GM23338 (cell line): ENCODE data around the gene PHF1. TPM values are rescaled to one million over a fixed set of nuclear protein-coding genes. Genes with fewer than 3 reads are reported as not detected.

Source experiments
- ATAC-seq: fragments of 200-7000 bp; cut with Tn5 transposase; 3 replicates; pipeline ENCODE4 v1.9.1; 2020
- DNase-seq: peaks from one replicate; pipeline ENCODE4 v3.0.0-alpha.2; 2015; ENCODE audit warnings: low spot score
- H2AFZ ChIP-seq: fragments of 200-600 bp; sonication (generic); 2 replicates; pipeline ENCODE4 v1.8.0; 2016; ENCODE audit warnings: antibody characterized with exemption, mild to moderate bottlenecking, moderate library complexity
- H3F3A ChIP-seq: fragments of 200-600 bp; sonication (generic); replicated peaks from 2 replicates; pipeline ENCODE4 v1.8.0; 2017; ENCODE audit warnings: antibody characterized with exemption, mixed run types, low read depth
- H3K27ac ChIP-seq: fragments of 200-600 bp; sonication (generic); 2 replicates; pipeline ENCODE4 v1.6.1; 2016; ENCODE audit warnings: low read depth
- H3K27me3 ChIP-seq: fragments of 200-600 bp; sonication (generic); 2 replicates; pipeline ENCODE4 v1.8.0; 2016; ENCODE audit warnings: mild to moderate bottlenecking, mixed run types, moderate library complexity; ENCODE audit not compliant: insufficient read depth
- H3K36me3 ChIP-seq: fragments of 200-600 bp; sonication (generic); 2 replicates; pipeline ENCODE4 v1.8.0; 2016; ENCODE audit warnings: mild to moderate bottlenecking; ENCODE audit not compliant: insufficient read depth
- H3K4me1 ChIP-seq: fragments of 200-600 bp; sonication (generic); 2 replicates; pipeline ENCODE4 v1.8.0; 2016; ENCODE audit warnings: mild to moderate bottlenecking, moderate library complexity; ENCODE audit not compliant: insufficient read depth
- H3K4me2 ChIP-seq: fragments of 200-600 bp; sonication (generic); 2 replicates; pipeline ENCODE4 v1.7.1; 2017; ENCODE audit warnings: mixed run types
- H3K4me3 ChIP-seq: fragments of 200-600 bp; sonication (generic); 2 replicates; pipeline ENCODE4 v1.6.1; 2016; ENCODE audit warnings: mixed run types
- H3K79me2 ChIP-seq: fragments of 200-600 bp; sonication (generic); replicated peaks from 2 replicates; pipeline ENCODE4 v1.8.0; 2017; ENCODE audit warnings: mild to moderate bottlenecking; ENCODE audit not compliant: insufficient read depth
- H3K9me2 ChIP-seq: fragments of 200-600 bp; sonication (generic); 2 replicates; pipeline ENCODE4 v1.8.0; 2017; ENCODE audit not compliant: insufficient read depth
- H4K20me1 ChIP-seq: fragments of 200-600 bp; sonication (generic); replicated peaks from 2 replicates; pipeline ENCODE4 v1.8.0; 2017; ENCODE audit warnings: mild to moderate bottlenecking; ENCODE audit not compliant: insufficient read depth
- H3K27ac Mint-ChIP-seq: 2 replicates; pipeline ENCODE4 v1.8.0; 2020; ENCODE audit warnings: inconsistent platforms, mild to moderate bottlenecking, moderate library complexity, mixed read lengths
- H3K27me3 Mint-ChIP-seq: 3 replicates; pipeline ENCODE4 v1.8.0; 2022; ENCODE audit warnings: low read depth, mild to moderate bottlenecking, moderate library complexity, mixed read lengths, inconsistent platforms; ENCODE audit not compliant: insufficient read depth, poor library complexity
- H3K36me3 Mint-ChIP-seq: 3 replicates; pipeline ENCODE4 v1.8.0; 2021; ENCODE audit warnings: low read depth, mild to moderate bottlenecking, inconsistent platforms, moderate library complexity, mixed read lengths
- H3K4me1 Mint-ChIP-seq: 3 replicates; pipeline ENCODE4 v1.8.0; 2020; ENCODE audit warnings: mild to moderate bottlenecking, inconsistent platforms, mixed read lengths
- H3K4me3 Mint-ChIP-seq: 3 replicates; pipeline ENCODE4 v1.8.0; 2021; ENCODE audit warnings: moderate library complexity, mild to moderate bottlenecking, inconsistent platforms, mixed read lengths
- H3K9me3 Mint-ChIP-seq: 3 replicates; pipeline ENCODE4 v1.8.0; 2020; ENCODE audit warnings: moderate library complexity, mild to moderate bottlenecking, inconsistent platforms, mixed read lengths
- CREB1 ChIP-seq: fragments of 250-450 bp; sonication (Bioruptor Pico); IDR thresholded peaks from 2 replicates; pipeline ENCODE4 v1.5.0; 2020; ENCODE audit warnings: low read depth, mild to moderate bottlenecking, moderate library complexity
- CTCF ChIP-seq, 2 experiments: fragments of 200-600 bp in 1 of 2; sonication (generic) in 1 of 2; conservative IDR thresholded peaks; 2 replicates each; pipeline versions ENCODE4 v1.5.1 to v1.6.1; 2016 to 2017; ENCODE audit warnings: antibody characterized with exemption in 2 of 2, low read depth in 2 of 2, mild to moderate bottlenecking in 2 of 2, moderate library complexity in 1 of 2
- ETS1 ChIP-seq: IDR thresholded peaks from 2 replicates; pipeline ENCODE4 v1.6.1; 2016; ENCODE audit warnings: antibody characterized with exemption
- EZH2 ChIP-seq: fragments of 200-600 bp; sonication (generic); IDR thresholded peaks from one replicate; pipeline ENCODE4 v1.8.0; 2017; ENCODE audit warnings: antibody characterized with exemption, mild to moderate bottlenecking, low read depth; ENCODE audit not compliant: unreplicated experiment
- EZH2phosphoT487 ChIP-seq: fragments of 200-600 bp; sonication (generic); IDR thresholded peaks from one replicate; pipeline ENCODE4 v1.8.1; 2018; ENCODE audit warnings: antibody characterized with exemption; ENCODE audit not compliant: unreplicated experiment
- JUNB ChIP-seq: IDR thresholded peaks from one replicate; pipeline ENCODE4 v1.6.1; 2016; ENCODE audit warnings: antibody characterized with exemption; ENCODE audit not compliant: unreplicated experiment
- NANOG ChIP-seq: IDR thresholded peaks from 2 replicates; pipeline ENCODE4 v1.6.1; 2016; ENCODE audit warnings: antibody characterized with exemption, borderline replicate concordance
- POLR2AphosphoS5 ChIP-seq: IDR thresholded peaks from 2 replicates; pipeline ENCODE4 v1.6.1; 2016; ENCODE audit warnings: antibody characterized with exemption, low read depth
- REST ChIP-seq: IDR thresholded peaks from one replicate; pipeline ENCODE4 v1.6.1; 2018; ENCODE audit warnings: antibody characterized with exemption; ENCODE audit not compliant: unreplicated experiment
- STAT1 ChIP-seq: IDR thresholded peaks from one replicate; pipeline ENCODE4 v1.6.1; 2016; ENCODE audit warnings: antibody characterized with exemption; ENCODE audit not compliant: unreplicated experiment
- ZNF114 ChIP-seq: fragments of 250-450 bp; sonication (Bioruptor Pico); IDR thresholded peaks from 2 replicates; pipeline ENCODE4 v1.5.0; 2020; ENCODE audit warnings: mild to moderate bottlenecking, moderate library complexity
- ZNF331 ChIP-seq: fragments of 250-450 bp; sonication (Bioruptor Pico); IDR thresholded peaks from 2 replicates; pipeline ENCODE4 v1.5.0; 2020; ENCODE audit warnings: low read depth, mild to moderate bottlenecking, moderate library complexity
- ZNF462 ChIP-seq: fragments of 250-450 bp; sonication (Bioruptor Pico); IDR thresholded peaks from 2 replicates; pipeline ENCODE4 v1.5.0; 2020; ENCODE audit warnings: mild to moderate bottlenecking, moderate library complexity
- polyA plus RNA-seq: library from polyadenylated mRNA; unstranded; fragments of >200 nt; fragmentation: Nextera tagmentation; extraction: Ambion mirVana; gene quantifications from 2 replicates; pipeline ENCODE4 v1.2.1, GENCODE V29; 2016
- total RNA-seq: library from RNA; depleted of rRNA; stranded (reverse); fragments of >200 nt; shearing (Covaris generic); gene quantifications from 2 replicates; pipeline ENCODE4 v1.2.3, GENCODE V29; 2014

PHF1 gene
- total and polyA plus RNA-seq, 2 experiments from 2014 or later: 29.4 to 46.7 TPM

- H3K4me1 ChIP-seq: peaks cover 5% of the 10 kb centered on the region; the same call in 1 of the 2 replicates
- H3K36me3 Mint-ChIP-seq: peaks cover 69% of the 10 kb centered on the region
- no peaks in the 10 kb centered on the region for H3K27me3 ChIP-seq
- no peak overlapping the region for H3K27ac ChIP-seq
- peaks cover 11% of the 10 kb centered on the region for H3F3A ChIP-seq
- no peak for DNase-seq
- no peak overlapping the region for H3K4me2 ChIP-seq
- 0 out of 2 replicates have a peak, but pooled peaks cover 4% of the 10 kb centered on the region for H3K79me2 ChIP-seq
- no peak for TF ChIP-seq ETS1
- no peak for TF ChIP-seq EZH2phosphoT487
- TF ChIP-seq NANOG: no peak
- TF ChIP-seq CTCF (conservative IDR thresholded peaks at IDR 0.05; ENCODE audit: low read depth in 2 of 2): no peak
- no peak for TF ChIP-seq POLR2AphosphoS5
- TF ChIP-seq STAT1: no peak
- TF ChIP-seq EZH2: no peak
- no peak for TF ChIP-seq REST
- TF ChIP-seq ZNF331 (CRISPR knock-in tag): no peak
- no peak for TF ChIP-seq ZNF462 (CRISPR knock-in tag)
- no peak for TF ChIP-seq ZNF114
- no peak for TF ChIP-seq CREB1 (CRISPR knock-in tag)
- TF ChIP-seq JUNB: no peak
- ATAC-seq: no peak
- peaks cover 52% of the 10 kb centered on the region for H3K36me3 ChIP-seq
- peaks cover 4% of the 10 kb centered on the region; the same call in 1 of the 2 replicates for H4K20me1 ChIP-seq
- H3K4me3 Mint-ChIP-seq: no peak overlapping the region
- H3K27ac Mint-ChIP-seq: no peak overlapping the region
- no peak overlapping the region for H3K4me3 ChIP-seq
- no peaks in the 10 kb centered on the region for H3K9me3 Mint-ChIP-seq
- no peaks in the 10 kb centered on the region for H3K9me2 ChIP-seq
- peaks cover 13% of the 10 kb centered on the region for H3K4me1 Mint-ChIP-seq
- H3K27me3 Mint-ChIP-seq: peaks cover 7% of the 10 kb centered on the region
- H2AFZ ChIP-seq: no peak overlapping the region
Measured at GRCh38 chr6:33405386-33405940, 5.4 kb upstream of the PHF1 start.
